RPMI8226 (cell line): ENCODE results near the gene TMEM147.

Experiments used
- DNase-seq: peaks from one replicate; pipeline ENCODE4 v3.0.0-alpha.2; 2015

TMEM147 gene

DNA sequence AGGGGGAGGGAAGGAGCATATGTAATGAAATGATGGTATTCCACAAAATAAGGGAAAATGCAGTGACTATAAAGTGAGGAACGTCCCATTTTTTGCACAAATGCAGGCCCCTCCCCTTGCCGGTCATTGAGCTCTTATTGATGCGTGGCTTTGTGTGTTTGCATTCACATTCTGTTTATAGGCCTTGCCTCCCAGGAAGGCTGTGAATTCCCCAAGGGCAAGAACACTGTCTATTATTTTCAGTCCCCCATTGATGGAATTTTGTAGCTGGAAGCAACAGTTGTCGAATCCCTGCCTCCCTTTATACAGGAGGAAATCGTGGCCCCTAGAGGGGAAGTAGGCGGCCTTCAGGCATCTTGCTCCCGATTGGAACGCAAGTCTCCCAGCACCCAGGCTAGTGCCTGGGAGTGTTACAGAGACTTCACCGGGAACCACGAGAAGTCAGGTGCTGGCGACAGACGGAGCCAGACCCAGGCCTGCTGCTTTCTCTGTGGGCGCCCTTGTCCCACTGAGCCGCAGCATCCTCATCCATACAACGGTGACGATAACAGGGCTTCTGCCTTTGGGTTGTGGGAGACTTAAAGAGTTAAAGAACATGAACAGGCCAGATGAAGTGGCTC is 24.2 kb upstream of the TMEM147 start:
- no peak for DNase-seq

DNA sequence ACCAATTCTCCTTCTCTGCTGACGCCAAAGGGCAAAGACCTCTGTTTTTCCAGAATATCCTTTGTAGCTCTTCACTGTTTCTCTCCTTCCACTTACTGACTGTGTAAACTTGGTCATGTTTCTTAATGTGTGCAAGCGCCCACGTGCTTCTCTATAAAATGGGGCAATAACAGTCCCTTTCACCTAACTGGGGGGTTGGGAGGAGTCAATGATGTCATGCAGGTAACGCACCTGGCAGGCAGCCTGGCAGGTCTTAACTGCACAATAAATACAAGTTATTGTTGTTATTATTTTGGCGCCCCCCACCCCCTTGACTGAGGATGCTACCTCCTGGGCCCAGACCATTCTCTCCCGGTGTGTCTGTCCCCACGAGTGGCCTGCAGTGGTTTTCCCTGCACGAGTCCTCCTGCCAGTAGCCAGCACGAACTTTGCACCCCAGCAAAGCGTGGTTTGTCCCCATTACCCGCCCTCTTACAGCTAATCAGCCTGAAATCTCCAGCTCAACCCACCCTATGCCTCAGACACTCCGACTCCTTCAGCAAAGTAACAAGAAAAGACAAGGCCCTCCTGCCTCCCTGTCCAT is 22.6 kb upstream of the TMEM147 start:
- DNase-seq = no peak

DNA sequence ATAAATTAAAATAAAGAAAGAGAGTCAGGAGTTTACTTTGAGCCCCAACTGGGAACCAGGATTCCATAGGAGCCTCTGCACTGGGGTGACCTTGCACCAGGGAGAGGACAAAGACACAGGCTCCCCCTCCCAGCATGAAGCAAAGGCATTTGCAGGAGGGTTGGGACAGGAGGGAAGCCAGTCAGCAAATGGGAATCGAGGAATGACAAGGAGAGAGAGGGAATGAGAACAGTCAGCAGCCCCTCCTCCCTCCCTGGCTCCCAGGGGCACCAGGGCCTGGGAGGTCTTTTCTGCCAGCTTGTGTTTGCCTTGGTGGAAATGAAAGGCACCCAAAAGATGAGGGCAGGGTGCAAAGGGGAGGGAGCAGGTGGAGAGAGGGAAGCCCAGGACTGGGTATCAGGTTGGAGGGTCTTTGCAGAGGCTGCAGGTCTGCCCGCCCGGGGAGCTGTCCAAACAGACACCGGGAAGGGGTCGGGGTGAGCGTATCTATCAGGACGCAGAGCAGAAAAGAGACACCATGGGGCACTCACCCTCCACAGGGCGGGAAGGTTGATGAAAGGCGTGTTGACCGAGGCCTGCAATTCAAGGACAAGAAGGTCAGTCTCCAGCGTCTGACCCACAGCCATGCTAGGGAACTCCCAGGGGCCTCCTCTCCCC is 21.1 kb upstream of the TMEM147 start:
- DNase-seq = no peak

DNA sequence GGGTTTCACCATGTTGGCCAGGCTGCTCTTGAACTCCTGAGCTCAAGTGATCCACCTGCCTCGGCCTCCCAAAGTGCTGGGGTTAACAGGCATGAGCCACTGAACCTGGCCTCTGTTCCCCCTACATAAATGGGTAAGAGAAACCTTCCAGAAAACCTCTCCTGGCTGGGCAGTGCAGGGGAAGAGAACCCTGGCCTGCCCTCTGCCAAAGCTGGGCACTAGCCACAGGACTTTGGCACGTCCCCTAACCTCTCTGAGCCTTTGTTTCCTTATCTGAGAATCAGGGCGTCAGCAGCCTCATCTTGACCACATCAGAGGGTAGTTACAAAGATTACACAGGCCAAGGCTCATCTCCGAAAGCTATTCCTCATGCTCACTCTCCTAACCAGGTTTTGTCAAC is 19.6 kb upstream of the TMEM147 start:
- no peak for DNase-seq

DNA sequence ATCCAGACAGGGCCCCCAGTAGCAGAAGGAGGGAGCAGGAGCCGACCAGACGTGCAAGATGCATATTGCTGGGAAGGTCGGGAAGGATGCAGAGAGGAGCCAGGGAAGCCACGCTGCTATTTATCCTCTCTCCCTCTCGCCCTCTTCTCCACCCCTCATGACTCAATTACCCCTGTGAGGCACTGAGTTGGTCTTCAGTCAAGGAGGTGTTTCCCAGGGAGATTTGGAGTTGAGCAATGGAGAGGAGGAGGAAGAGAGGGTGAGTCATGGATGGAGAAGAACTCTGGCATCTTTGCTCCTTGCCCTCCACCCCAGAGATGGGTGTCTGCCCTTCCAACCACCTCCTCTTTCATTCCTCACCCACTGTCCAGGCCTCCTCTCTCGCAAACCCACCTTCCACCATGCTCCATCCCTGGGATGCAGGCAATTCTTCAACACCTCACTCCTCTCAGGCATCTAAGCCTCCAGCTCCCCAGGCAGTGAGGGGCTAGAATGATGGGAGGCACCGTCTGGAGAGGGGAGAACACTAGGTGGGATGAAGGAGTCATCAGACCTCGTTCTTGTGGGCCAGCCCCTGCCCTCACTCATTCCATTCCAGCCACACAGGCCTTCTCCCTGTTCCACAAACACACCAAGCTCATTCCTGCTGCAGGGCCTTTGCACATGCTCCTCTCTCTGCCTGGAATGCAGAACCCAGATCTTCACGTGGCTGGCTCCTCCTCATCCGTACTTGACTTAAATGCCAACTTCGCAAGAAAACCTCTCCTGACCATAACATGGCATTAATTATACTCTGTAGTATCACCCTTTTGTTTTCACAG is 17.0 kb upstream of the TMEM147 start, which contains the start of gene SBSN:
SBSN (minus strand) TSS at position 94 of the 821 bp plus-strand sequence; CDS start at position 64, 30 bp downstream.
- DNase-seq = no peak

DNA sequence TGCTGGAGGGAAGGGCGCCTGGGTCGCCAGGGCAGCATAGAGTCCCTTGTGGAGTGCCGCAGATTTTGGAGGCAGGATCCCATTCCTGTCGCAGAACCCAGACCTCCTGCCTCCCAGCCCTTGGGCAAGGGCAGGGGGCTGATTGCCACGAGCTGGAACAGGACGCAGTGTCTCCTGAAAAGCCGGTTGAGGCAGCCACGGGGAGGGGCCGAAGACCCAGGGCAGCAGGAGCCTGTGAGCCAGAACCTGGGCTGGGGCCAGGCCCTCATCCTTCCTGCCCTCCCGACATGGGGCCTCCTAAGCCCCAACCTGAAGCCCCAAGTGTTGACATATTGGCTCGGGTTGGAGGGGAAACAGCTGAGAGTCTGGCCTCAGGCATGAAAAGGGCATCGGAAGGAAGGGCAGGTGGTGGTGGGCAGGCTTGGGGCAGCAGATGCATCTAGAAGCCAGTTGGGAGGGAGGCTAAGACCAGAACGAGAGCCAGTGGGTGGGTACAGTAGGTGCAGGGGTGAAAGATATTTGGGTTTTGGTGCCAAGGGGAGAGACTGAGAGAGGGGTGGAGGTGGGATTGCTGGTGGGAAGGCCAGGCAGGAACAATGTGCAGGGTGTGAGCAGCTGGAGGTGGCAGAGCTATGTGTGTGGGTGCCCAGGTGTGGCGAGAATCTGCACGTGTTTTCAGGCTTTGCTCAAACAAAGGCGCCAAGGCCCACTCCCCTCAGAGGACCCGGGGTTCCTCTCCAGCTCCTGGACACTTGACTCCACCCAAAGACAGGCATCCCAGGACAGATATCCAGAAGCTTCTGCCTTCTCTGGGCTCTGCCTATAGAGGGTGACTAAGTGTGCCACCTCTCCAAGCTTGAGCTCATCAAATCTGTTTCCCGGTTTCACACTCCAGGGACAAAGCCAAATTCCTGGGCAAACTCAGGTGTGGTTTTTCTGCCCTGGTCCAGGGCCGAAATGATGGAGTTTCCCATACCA is 15.9 kb upstream of the TMEM147 start:
- DNase-seq = peak; percentile 28

DNA sequence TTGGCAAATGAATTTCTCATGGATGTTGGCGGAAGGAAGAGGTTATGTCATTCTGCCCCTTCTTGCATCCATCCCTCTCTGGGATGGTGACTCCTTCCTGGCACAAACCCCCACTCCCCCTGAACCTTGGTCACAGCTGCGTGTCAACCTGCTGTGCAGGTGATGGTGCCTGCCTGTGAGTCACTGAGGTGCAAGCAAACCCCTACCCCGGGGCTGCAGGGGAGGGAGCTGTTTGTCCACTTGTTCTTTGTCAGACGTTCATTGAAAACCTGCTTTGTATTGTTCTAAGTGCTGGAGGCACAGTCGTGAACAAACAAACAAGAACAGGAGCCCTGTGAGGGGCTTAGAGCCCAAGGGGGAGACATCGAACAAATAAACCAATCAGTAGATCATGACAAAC is 14.1 kb upstream of the TMEM147 start:
- DNase-seq = no peak

DNA sequence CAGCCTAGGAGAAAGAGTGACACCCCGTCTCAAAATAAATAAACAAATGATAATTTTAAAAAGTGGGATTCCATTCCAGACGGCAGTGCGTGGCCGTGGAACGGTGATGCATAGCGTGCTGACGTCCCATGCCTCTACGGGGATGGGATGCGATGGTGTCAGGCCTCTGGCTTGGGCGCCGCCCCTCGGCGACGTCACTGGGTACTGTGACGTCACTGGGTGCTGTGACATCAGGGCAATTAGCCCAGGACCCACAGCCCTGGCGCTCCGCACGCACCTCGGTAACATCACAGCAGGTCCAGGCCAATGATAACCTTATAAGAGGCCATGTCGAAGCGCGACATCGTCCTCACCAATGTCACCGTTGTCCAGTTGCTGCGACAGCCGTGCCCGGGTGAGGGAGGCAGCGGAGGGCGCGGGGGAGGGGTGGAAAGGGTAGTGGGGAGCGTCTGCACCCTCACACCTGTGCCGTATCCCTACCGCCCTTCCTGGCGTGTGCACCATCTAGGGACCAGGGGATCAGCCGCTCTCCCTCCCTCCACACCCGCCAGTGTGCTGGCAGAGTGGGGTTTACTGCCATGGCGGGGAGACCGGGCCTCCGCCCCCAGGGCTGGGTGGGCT is 12.1 kb upstream of the TMEM147 start, which contains the start of gene GAPDHS:
GAPDHS (plus strand) TSS at position 256 of the 621 bp plus-strand sequence; CDS start at position 328, 72 bp downstream.
- no peak for DNase-seq

DNA sequence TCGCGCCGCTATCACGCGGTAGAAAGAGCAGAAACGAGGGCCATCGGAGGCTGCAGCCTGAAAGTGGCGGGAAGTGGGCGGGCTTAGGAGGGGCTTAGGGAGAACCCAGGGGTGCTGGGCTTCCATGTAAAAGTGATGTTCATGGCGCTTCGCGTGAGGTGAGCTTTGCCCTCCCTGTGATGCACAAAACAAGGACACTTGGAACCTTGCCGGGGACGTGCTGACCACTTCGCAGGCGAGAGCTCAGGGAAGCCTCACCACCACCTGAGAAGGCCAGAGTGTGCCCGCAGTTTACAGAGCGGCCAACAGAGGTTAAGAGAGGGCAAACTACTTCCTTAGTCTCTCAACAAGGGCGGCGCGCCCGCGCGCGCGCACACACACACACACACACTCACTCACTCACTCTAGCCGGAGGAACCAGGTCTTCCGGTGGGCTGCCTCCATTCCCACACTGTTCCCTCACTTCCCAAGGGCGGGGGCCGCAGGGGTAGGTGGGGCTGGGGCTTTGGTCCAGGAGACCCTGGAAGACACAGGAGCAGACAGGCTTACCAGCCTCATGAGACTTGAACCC is 11.5 kb upstream of the TMEM147 start:
- DNase-seq = peak; percentile 67

DNA sequence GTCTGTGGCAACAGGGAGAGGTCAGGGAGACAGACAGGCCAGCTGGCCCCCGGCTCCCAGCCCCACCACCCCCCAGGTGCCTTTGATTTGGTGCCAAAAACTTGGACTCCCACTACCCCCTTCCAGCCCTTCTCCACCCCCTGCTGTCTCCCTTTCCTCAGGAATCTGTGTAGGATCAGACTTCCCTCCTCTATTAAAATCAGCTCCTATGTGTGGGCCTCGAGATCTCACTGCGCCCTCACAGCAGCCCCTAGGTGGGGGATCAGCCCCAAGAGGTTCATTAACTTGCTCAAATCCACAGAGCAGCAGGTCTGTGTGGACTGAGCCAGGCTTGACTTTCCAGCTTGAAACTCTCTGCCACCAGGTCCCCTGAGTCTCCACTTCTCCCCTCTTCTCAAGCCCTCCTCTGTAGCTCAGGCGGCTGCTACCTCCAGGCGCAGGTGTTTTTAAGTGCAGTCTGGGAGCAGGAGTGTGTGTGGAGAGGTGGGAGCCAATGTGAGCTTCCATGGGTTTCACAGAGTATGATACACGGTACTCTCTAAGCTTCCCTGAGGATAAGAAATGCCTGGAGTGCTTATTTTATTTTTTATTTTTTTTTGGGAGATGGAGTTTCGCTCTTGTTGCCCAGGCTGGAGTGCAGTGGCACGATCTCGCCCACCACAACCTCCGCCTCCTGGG is 10.5 kb upstream of the TMEM147 start:
- no peak for DNase-seq

DNA sequence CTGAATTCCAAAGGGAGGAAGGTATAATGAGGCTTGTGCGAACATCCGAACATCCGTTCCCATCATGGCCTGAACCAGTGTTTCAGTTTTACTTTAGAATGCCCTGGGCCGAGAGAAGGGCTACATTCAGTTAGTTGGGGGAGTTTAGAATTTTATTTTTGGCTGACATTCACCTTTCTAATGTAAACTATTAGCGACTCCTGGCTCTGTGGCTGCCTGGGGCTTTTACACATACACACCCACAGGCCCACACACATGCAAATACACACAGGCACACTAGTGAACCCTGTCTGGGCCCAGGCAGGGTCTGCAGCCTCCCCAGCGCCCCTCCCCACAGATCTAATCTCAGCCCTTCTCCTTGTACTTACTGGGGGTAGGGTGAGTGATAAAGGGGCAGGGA is 6.1 kb upstream of the TMEM147 start:
- no peak for DNase-seq

DNA sequence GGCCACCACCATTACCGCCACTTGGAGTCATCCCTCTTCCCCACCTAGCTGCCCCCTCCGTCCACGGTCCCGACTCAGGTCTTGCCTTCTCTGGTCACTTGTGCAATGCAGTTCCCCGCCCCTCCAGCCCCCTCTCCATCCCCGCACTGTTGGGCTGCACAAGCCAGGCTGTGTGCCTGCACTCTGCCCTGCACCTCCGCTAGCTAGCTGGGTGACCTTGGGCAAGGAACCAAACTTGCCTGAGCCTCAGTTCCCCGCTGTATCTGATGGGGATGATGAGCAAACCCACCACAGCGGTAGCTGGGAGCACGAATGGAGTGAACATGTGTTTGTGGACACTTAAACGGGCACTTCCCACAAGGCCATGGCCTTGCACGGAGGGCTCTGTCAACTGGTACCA is 5.6 kb upstream of the TMEM147 start:
- no peak for DNase-seq

DNA sequence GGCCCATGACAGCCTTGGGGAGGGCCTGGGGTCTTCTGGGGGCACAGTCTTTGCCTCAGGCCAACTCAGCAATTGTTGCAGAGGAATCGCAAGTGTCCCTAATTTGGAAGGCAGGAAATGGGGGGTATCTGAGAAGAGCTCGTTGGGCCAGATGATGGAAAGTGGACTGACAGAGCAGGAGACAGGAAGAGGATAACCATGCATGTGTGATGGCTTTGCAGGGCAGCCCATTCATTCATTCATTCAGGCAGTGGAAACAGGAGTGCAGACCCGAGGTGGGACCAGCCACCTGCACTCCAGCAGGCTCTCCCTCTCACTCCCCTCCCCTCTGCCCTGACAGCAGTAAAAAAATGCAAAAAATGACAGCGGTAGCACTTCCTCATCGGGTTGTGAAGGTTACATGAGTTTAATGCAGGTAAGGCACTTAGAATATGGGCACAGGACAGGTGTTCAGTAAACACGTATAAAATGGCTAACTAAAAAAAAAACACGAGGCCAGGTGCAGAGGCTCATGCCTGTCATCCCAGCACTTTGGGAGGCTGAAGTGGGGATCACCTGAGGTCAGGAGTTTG is 5.0 kb upstream of the TMEM147 start:
- peak; percentile 54 for DNase-seq

DNA sequence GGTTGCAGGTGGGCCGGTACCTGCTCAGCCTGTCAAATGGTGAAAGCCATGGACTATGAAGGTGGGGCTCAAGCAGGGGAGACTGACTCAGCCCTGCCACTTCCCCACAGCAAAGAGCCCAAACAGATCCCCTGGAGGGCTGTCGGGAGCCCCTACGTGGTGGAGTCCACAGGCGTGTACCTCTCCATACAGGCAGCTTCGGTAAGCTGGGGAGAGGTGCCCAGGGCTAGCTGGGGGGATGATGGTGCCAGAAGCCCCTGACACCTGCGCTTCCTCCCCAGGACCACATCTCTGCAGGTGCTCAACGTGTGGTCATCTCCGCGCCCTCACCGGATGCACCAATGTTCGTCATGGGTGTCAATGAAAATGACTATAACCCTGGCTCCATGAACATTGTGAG is 3.2 kb upstream of the TMEM147 start:
- DNase-seq = no peak

DNA sequence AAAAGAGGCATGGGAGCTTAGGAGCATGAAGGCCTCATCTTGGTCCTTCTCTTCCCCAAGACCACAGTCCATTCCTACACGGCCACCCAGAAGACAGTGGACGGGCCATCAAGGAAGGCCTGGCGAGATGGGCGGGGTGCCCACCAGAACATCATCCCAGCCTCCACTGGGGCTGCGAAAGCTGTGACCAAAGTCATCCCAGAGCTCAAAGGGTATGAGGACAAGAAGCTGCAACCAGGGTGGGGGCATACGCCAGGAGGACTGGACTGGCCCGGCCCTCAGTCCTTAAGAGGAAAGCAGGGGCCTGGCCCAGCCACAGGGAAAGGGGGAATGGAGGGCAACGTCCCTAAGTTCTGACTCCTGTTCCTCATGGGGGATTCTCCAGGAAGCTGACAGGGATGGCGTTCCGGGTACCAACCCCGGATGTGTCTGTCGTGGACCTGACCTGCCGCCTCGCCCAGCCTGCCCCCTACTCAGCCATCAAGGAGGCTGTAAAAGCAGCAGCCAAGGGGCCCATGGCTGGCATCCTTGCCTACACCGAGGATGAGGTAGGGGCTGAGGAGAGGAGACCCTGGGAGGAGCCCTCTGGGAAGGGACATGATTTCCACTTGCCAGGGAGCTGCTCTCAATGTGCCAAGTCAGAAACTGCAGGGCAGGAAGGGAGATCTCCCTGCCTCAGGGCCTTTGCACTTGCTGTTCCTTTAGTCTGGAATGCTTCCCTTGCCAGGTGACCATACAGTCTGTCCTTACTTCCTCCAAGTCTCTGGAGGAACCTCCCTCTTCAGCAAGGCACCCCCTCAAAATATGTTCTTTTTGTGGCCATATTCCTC is 1.9 kb upstream of the TMEM147 start:
- DNase-seq = no peak

DNA sequence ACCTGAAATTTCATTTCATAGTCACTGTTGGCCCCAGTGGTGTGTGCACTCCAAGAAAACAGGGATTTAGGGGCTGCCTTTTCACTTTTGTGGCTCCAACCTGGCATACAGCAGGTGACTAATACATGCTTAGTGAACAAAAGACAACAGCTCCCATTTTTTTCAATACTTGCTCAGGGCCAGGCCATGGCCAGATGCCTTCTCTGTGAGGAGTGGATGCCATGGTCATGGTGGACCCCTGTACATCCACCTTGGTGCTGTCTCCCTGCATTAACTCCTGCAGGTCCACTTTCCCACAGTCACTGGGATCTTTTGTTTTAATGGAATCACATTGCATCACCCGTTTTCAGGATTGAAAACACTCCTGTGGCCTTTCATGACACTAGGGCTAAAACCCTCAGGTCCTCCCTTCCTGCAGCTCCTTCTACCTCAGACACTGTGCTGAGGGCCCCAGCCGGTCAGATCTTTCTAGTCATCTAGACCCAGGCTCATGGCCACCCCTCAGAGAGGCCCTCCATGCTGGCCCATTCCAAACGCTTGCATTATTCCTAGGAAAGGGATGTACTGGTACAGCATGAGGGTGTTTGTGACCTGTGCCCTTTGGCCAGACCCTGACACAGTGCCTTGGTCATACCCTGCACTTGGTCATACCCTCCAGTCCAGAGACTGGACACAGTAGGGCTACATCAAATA is 1.2 kb upstream of the TMEM147 start:
- no peak for DNase-seq

DNA sequence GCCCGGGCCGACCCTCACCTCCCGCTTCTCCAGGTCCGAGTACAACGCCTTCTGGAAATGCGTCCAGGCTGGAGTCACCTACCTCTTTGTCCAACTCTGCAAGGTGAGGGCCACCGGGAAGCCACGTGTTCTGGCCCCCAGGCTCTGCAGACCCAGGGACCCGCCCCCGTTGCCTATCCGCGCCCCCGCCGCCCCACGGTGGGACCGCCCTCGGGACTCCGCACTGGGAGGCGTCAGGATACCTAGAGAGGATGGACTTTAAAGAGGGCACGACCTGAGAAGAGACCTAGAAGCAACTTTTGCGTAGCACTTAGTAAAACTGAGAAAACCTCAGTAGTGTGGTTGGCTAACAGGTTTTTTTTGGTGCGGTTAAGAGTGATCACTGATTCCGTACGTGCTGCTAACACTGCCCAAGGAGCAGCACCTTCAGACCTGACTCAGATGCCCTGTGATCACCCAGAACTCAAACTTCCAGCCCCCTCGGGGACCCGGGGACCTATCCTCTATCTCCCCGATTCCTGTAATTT is 492 bp downstream of the TMEM147 start:
- DNase-seq = peak; percentile 52

DNA sequence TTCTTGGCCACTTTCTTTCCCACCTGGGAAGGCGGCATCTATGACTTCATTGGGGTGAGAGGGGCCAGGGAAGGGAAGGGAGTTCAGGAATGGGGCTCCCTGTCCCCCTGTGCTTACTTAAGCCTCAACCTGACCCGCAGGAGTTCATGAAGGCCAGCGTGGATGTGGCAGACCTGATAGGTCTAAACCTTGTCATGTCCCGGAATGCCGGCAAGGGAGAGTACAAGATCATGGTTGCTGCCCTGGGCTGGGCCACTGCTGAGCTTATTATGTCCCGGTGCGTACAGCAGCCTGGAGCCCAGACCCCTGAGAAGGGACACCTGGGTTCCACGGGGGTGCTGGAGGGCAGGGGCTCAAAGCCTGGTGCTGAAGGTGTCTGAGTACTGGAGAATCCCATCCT is 1.1 kb downstream of the TMEM147 start:
- DNase-seq = no peak
